Colonic mucosa (tissue), 4 donors: ENCODE data around the gene PRPF18. TPM values are rescaled to one million over a fixed set of nuclear protein-coding genes. Genes with fewer than 3 reads are reported as not detected.

ENCODE experiments used
- DNase-seq: peaks from one replicate; pipeline ENCODE4 v3.0.0-alpha.2; 2020
- H3K27ac ChIP-seq: fragments of 200-600 bp; one replicate; pipeline ENCODE4 v1.8.0; 2021
- H3K27me3 ChIP-seq: fragments of 200-600 bp; one replicate; pipeline ENCODE4 v1.8.0; 2021
- H3K36me3 ChIP-seq: fragments of 200-600 bp; one replicate; pipeline ENCODE4 v1.8.0; 2021
- H3K4me1 ChIP-seq: fragments of 200-600 bp; one replicate; pipeline ENCODE4 v1.8.0; 2021; ENCODE audit warnings: mild to moderate bottlenecking
- H3K4me3 ChIP-seq: fragments of 200-600 bp; one replicate; pipeline ENCODE4 v1.8.0; 2021
- H3K9ac ChIP-seq, 2 donors: one replicate each; pipeline ENCODE4 v1.7.0; 2013; ENCODE audit warnings: control low read depth in 2 of 2, low read depth in 2 of 2, low read length in 2 of 2
- H3K9me3 ChIP-seq: fragments of 200-600 bp; one replicate; pipeline ENCODE4 v1.8.0; 2021
- CTCF ChIP-seq: fragments of 200-600 bp; IDR thresholded peaks from one replicate; pipeline ENCODE4 v1.8.0; 2022; ENCODE audit warnings: antibody characterized with exemption, mild to moderate bottlenecking
- intact Hi-C: fragments of 100-400 bp; cut with DNase I; formaldehyde crosslinking; loops from one replicate; pipeline ENCODE4 v1.14.1; 2022
- total RNA-seq, 2 donors: library from RNA; stranded (reverse); fragmentation: NEBNext Ultra II Directional in 1 of 2; extraction: Animal tissue kit (Norgen Biotek cat#: 25700) in 1 of 2; gene quantifications; one replicate each; pipeline ENCODE4 v1.2.1, GENCODE V29; 2021
- donor health status: healthy.
- donor health status: DM: no; HTN: no; CAD: no.
- donor health status: DM: no; HTN: no; CAD: no.

The PRPF18 gene
- total RNA-seq, 2 donors from 2014 or later: 20.3 to 20.4 TPM

GRCh38 chr10:13649844-13650520 is 63.2 kb downstream of the PRPF18 start:
- TF ChIP-seq CTCF: no peak
- H3K36me3 ChIP-seq: no peaks in the 10 kb centered on the region

GRCh38 chr10:13650961-13651360 is 64.2 kb downstream of the PRPF18 start:
- no peaks in the 10 kb centered on the region for H3K36me3 ChIP-seq
- TF ChIP-seq CTCF: no peak
- no peak overlapping the region for H3K9ac ChIP-seq
- intact Hi-C loops: no loop called here
- no peaks in the 10 kb centered on the region for H3K27me3 ChIP-seq
- no peak overlapping the region for H3K27ac ChIP-seq
- no peaks in the 10 kb centered on the region for H3K4me1 ChIP-seq
- no peak for DNase-seq
- no peaks in the 10 kb centered on the region for H3K9me3 ChIP-seq
- no peak overlapping the region for H3K4me3 ChIP-seq

More at GRCh38 chr10:13649844-13650520, 63.2 kb downstream of the PRPF18 start:
- H3K27me3 ChIP-seq: no peaks in the 10 kb centered on the region
- H3K9ac ChIP-seq: no peak overlapping the region
- H3K9me3 ChIP-seq: no peaks in the 10 kb centered on the region
- no peak overlapping the region for H3K4me3 ChIP-seq
- H3K27ac ChIP-seq: no peak overlapping the region
- no peak for DNase-seq
- H3K4me1 ChIP-seq: no peaks in the 10 kb centered on the region
- intact Hi-C loops: no loop called here

GRCh38 chr10:13651969-13652720 is 65.4 kb downstream of the PRPF18 start:
- H3K27ac ChIP-seq: no peak overlapping the region
- intact Hi-C loops: no loop called here
- H3K4me3 ChIP-seq: no peak overlapping the region
- H3K36me3 ChIP-seq: no peaks in the 10 kb centered on the region
- no peak for TF ChIP-seq CTCF
- H3K9ac ChIP-seq: no peak overlapping the region
- H3K9me3 ChIP-seq: no peaks in the 10 kb centered on the region
- no peaks in the 10 kb centered on the region for H3K27me3 ChIP-seq
- H3K4me1 ChIP-seq: no peaks in the 10 kb centered on the region
- no peak for DNase-seq

GRCh38 chr10:13652860-13653259 is 66.1 kb downstream of the PRPF18 start:
- no peak overlapping the region for H3K9ac ChIP-seq
- no peak for TF ChIP-seq CTCF
- H3K9me3 ChIP-seq: no peaks in the 10 kb centered on the region
- no peak for DNase-seq
- H3K36me3 ChIP-seq: no peaks in the 10 kb centered on the region
- H3K27me3 ChIP-seq: no peaks in the 10 kb centered on the region
- intact Hi-C loops: no loop called here
- H3K4me1 ChIP-seq: no peaks in the 10 kb centered on the region
- H3K4me3 ChIP-seq: no peak overlapping the region
- H3K27ac ChIP-seq: no peak overlapping the region

- H3K9ac ChIP-seq: no peak overlapping the region
- no peaks in the 10 kb centered on the region for H3K4me1 ChIP-seq
- no peak overlapping the region for H3K27ac ChIP-seq
- no peaks in the 10 kb centered on the region for H3K27me3 ChIP-seq
- no peak for DNase-seq
- TF ChIP-seq CTCF: no peak
- H3K36me3 ChIP-seq: no peaks in the 10 kb centered on the region
- no peak overlapping the region for H3K4me3 ChIP-seq
- no peaks in the 10 kb centered on the region for H3K9me3 ChIP-seq
- intact Hi-C loops: no loop called here
Observed at GRCh38 chr10:13654118-13654830, 67.5 kb downstream of the PRPF18 start.
